ENCODE measurements around the gene TAB2. TPM values are rescaled to one million over a fixed set of nuclear protein-coding genes. Genes with fewer than 3 reads are reported as not detected.

The TAB2 gene
- total RNA-seq, 1 experiment from 2014 or later = 55.6 TPM

- no peaks in the 10 kb centered on the region for H3K9me3 Mint-ChIP-seq
- TF ChIP-seq USF2 (CRISPR knock-in tag; IDR thresholded peaks at IDR 0.05) = no peak
- TF ChIP-seq KAT7 (CRISPR knock-in tag; IDR thresholded peaks at IDR 0.05; ENCODE audit: borderline replicate concordance) = no peak
- no peak for TF ChIP-seq ATF3 (CRISPR knock-in tag; conservative IDR thresholded peaks at IDR 0.05)
- TF ChIP-seq CTCF (IDR thresholded peaks at IDR 0.05) = no peak
- TF ChIP-seq ZNF512 (CRISPR knock-in tag; IDR thresholded peaks at IDR 0.05; ENCODE audit: borderline replicate concordance) = no peak
- no peak for TF ChIP-seq GABPB1 (CRISPR knock-in tag; IDR thresholded peaks at IDR 0.05)
- TF ChIP-seq NR1H2 (CRISPR knock-in tag; IDR thresholded peaks at IDR 0.05) = no peak
- no peak for TF ChIP-seq PREB (CRISPR knock-in tag; IDR thresholded peaks at IDR 0.05; ENCODE audit: borderline replicate concordance)
- H3K27ac Mint-ChIP-seq = no peak overlapping the region
- DNase-seq (ENCODE audit: low spot score) = no peak
- no peaks in the 10 kb centered on the region; the same call in 1 of the 2 replicates for H3K36me3 Mint-ChIP-seq
- H3K27me3 Mint-ChIP-seq (ENCODE audit: low read depth) = no peaks in the 10 kb centered on the region
- no peak for ATAC-seq
- ChIA-PET CTCF (no interaction called here), POLR2A (no interaction called here)
- H3K4me3 Mint-ChIP-seq = no peak overlapping the region
- peaks cover 3% of the 10 kb centered on the region; the same call in 1 of the 2 replicates for H3K4me1 Mint-ChIP-seq
These were observed 54.5 kb downstream of the TAB2 start for GRCh38 chr6:149372062-149372461.

- POLR2A ChIA-PET = no interaction called here
- DNase-seq (ENCODE audit: low spot score) (no peak), ATAC-seq (no peak)
- H3K27me3 Mint-ChIP-seq (ENCODE audit: low read depth) = no peaks in the 10 kb centered on the region
- peaks cover 3% of the 10 kb centered on the region; the same call in 1 of the 2 replicates for H3K4me1 Mint-ChIP-seq
- TF ChIP-seq E2F4 (CRISPR knock-in tag; IDR thresholded peaks at IDR 0.05; ENCODE audit: borderline replicate concordance, low read depth) (no peak), KAT7 (CRISPR knock-in tag; IDR thresholded peaks at IDR 0.05; ENCODE audit: borderline replicate concordance) (no peak), RELA (CRISPR knock-in tag; IDR thresholded peaks at IDR 0.05; ENCODE audit: borderline replicate concordance) (no peak), ELF4 (CRISPR knock-in tag; IDR thresholded peaks at IDR 0.05; ENCODE audit: low read depth) (no peak), ZBTB43 (CRISPR knock-in tag; IDR thresholded peaks at IDR 0.05) (no peak), ZNF425 (CRISPR knock-in tag; conservative IDR thresholded peaks at IDR 0.05) (no peak), FOXJ3 (CRISPR knock-in tag; IDR thresholded peaks at IDR 0.05; ENCODE audit: borderline replicate concordance) (no peak), FOXK1 (CRISPR knock-in tag; IDR thresholded peaks at IDR 0.05) (no peak), JUN (CRISPR knock-in tag; IDR thresholded peaks at IDR 0.05) (no peak), ZNF512 (CRISPR knock-in tag; IDR thresholded peaks at IDR 0.05; ENCODE audit: borderline replicate concordance) (no peak)
- CTCF ChIA-PET = no interaction called here
- H3K36me3 Mint-ChIP-seq = peaks cover 7% of the 10 kb centered on the region
- H3K9me3 Mint-ChIP-seq = no peaks in the 10 kb centered on the region
- H3K27ac Mint-ChIP-seq = no peak overlapping the region
- no peak overlapping the region for H3K4me3 Mint-ChIP-seq
These were observed 56.0 kb downstream of the TAB2 start for GRCh38 chr6:149373511-149373910.

All from WTC11 (cell line).